ENCODE results near the gene COLGALT1.

DNA sequence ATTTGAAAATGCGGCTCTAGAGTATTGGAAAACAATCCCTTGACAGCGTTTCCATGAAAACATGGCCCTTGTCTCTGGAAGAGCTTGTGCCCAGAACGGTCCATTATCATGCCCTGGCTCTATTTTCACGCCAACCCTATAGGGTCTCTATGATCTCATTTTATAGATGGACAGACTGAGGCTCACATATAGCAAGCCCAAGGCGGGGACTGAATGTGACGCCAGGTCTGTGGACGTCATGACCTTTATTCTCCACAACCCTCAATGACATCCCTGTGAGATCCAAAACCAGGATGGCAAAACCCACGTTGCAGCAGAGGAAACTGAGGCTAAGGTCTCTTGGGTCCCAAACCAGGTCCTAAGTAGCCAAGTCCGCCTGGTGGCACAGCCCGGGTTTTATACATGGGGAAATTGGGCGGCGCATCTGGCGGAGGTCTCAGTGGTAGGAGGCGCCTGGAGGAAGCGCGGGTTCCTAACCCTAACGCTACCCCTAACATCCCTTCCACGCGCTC, 425 bp upstream of the COLGALT1 start:
- TF ChIP-seq CTCF (IDR thresholded peaks at IDR 0.05) (no peak), POLR2AphosphoS5 (IDR thresholded peaks at IDR 0.05) (no peak), POLR2A (IDR thresholded peaks at IDR 0.05) (no peak)
